ENCODE data around the gene STARD13.

STARD13 gene

DNA sequence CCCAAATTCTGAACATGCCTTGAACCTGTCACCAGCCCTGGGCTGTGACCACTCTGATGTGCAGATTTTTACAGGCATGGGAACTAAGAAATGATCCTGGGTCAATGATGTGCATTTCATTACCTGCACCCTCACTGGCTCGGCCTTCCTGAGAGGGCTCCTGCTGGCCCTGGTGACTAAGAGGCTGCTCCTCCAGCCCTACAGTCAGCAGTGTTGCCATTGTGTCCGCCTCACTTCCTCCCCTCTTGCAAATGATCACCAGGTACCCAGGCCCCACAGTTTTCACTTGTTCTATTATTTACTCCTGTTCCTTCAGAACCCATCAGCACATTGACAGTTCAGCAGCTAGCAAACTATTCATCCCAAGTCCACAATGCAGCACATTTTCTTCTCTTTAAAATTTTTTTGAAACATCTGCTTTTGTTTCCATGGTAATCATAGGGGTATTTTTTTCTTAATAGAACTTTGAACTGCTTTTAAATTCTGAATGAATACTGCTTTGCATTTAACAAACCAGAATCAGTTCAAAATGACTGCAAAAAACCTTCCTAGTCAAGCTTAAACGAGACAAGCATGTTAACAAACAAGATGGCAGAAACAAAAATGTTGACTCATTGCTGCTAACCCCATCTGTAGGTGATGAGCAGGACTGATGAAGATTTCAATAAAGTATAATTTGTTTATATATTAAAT, 29.3 kb downstream of the STARD13 start:
- no peak overlapping the region for H4K8ac ChIP-seq (ENCODE audit: low read length)
- no peak for DNase-seq
- no peak overlapping the region for H2BK12ac ChIP-seq (ENCODE audit: low read length in 2 of 2)
- peaks cover 0 to 2% of the 10 kb centered on the region in 2 experiments for H3K36me3 ChIP-seq (ENCODE audit: control insufficient read depth in 1 of 2, insufficient read depth in 2 of 2, low read depth in 1 of 2, low read length in 2 of 2)
- no peak overlapping the region for H3K23ac ChIP-seq (ENCODE audit: low read length in 2 of 2)
- H2BK15ac ChIP-seq (ENCODE audit: low read depth, poor library complexity, severe bottlenecking) = no peak overlapping the region
- no peak overlapping the region for H3K14ac ChIP-seq (ENCODE audit: low read length in 2 of 2)
- H3K4me3 ChIP-seq (ENCODE audit: insufficient read depth in 1 of 2, low read depth in 1 of 2, low read length in 2 of 2) = no peak overlapping the region
- H2AFZ ChIP-seq (ENCODE audit: low read depth, low read length) = no peak overlapping the region
- H3K9ac ChIP-seq (ENCODE audit: low read length) = no peak overlapping the region
- peaks cover 18% of the 10 kb centered on the region for H3K79me1 ChIP-seq (replicated peaks; ENCODE audit: low read length, poor library complexity, severe bottlenecking)
- no peak overlapping the region for H2BK120ac ChIP-seq (ENCODE audit: low read depth, low read length)
- no peak overlapping the region for H3K4ac ChIP-seq (ENCODE audit: low read depth in 1 of 2, low read length in 2 of 2)
- 98% methylated on average over 2 of the region's 3 CpGs for WGBS
- peak overlapping the region in 1 of 2 experiments; percentile 6 for H3K18ac ChIP-seq (ENCODE audit: low read depth in 1 of 2, low read length in 2 of 2)
- H4K91ac ChIP-seq (ENCODE audit: low read length) = no peak overlapping the region
- no peak overlapping the region for H3K27ac ChIP-seq (ENCODE audit: low read length, poor library complexity, severe bottlenecking)
- H2AK5ac ChIP-seq (ENCODE audit: low read length, severe bottlenecking) = no peak overlapping the region
- peaks cover 5% of the 10 kb centered on the region for H3K4me1 ChIP-seq (ENCODE audit: control insufficient read depth, insufficient read depth, low read depth, low read length)
- H2BK5ac ChIP-seq (ENCODE audit: low read depth, low read length, poor library complexity, severe bottlenecking) = no peak overlapping the region
- H3K4me2 ChIP-seq (ENCODE audit: low read length, poor library complexity, severe bottlenecking) = no peak overlapping the region
- H3K27me3 ChIP-seq (ENCODE audit: control insufficient read depth in 1 of 2, insufficient read depth in 1 of 2, low read length in 2 of 2) = no peaks in the 10 kb centered on the region
- no peaks in the 10 kb centered on the region for H3K9me3 ChIP-seq (ENCODE audit: control insufficient read depth, low read length)

DNA sequence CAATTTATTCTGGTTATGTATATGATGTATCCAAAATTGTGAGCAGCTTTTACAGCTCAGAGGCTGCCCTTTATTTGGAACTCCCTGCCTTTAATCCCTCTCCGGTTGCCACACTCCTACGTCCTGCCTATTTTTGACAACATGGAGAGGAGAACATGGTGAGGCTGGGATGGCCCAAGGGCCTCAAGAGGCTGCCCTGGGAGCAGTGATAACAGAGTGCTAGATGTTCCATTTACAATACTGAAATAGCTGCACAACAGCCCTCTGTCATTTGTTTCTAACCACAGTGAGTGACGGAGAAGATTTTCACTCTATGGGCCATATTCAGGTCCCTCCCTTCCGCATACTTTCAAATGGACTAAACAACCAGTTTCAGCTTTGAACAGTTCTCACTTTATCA, 33.4 kb downstream of the STARD13 start:
- no peak for DNase-seq
- H3K79me1 ChIP-seq (replicated peaks; ENCODE audit: low read length, poor library complexity, severe bottlenecking) = peaks cover 13% of the 10 kb centered on the region
- no peak overlapping the region for H4K8ac ChIP-seq (ENCODE audit: low read length)
- peak overlapping the region in 1 of 2 experiments; percentile 53 for H3K14ac ChIP-seq (ENCODE audit: low read length in 2 of 2)
- peak overlapping the region in 1 of 2 experiments; percentile 54 for H3K18ac ChIP-seq (ENCODE audit: low read depth in 1 of 2, low read length in 2 of 2)
- no peaks in the 10 kb centered on the region for H3K27me3 ChIP-seq (ENCODE audit: control insufficient read depth in 1 of 2, insufficient read depth in 1 of 2, low read length in 2 of 2)
- no peak overlapping the region for H3K23ac ChIP-seq (ENCODE audit: low read length in 2 of 2)
- peaks cover 6% of the 10 kb centered on the region for H3K4me1 ChIP-seq (ENCODE audit: control insufficient read depth, insufficient read depth, low read depth, low read length)
- peak overlapping the region; percentile 86 for H3K27ac ChIP-seq (ENCODE audit: low read length, poor library complexity, severe bottlenecking)
- no peak overlapping the region for H4K91ac ChIP-seq (ENCODE audit: low read length)
- H2AK5ac ChIP-seq (ENCODE audit: low read length, severe bottlenecking) = peak overlapping the region; percentile 90
- H2AFZ ChIP-seq (ENCODE audit: low read depth, low read length) = no peak overlapping the region
- no peaks in the 10 kb centered on the region for H3K9me3 ChIP-seq (ENCODE audit: control insufficient read depth, low read length)
- no peak overlapping the region for H2BK15ac ChIP-seq (ENCODE audit: low read depth, poor library complexity, severe bottlenecking)
- H2BK5ac ChIP-seq (ENCODE audit: low read depth, low read length, poor library complexity, severe bottlenecking) = peak overlapping the region; percentile 68
- H2BK120ac ChIP-seq (ENCODE audit: low read depth, low read length) = no peak overlapping the region
- no peak overlapping the region for H3K4me2 ChIP-seq (ENCODE audit: low read length, poor library complexity, severe bottlenecking)
- no peak overlapping the region for H3K4me3 ChIP-seq (ENCODE audit: insufficient read depth in 1 of 2, low read depth in 1 of 2, low read length in 2 of 2)
- peak overlapping the region in 1 of 2 experiments; percentile 45 for H2BK12ac ChIP-seq (ENCODE audit: low read length in 2 of 2)
- peak overlapping the region in 1 of 2 experiments; percentile 52 for H3K4ac ChIP-seq (ENCODE audit: low read depth in 1 of 2, low read length in 2 of 2)
- no peak overlapping the region for H3K9ac ChIP-seq (ENCODE audit: low read length)
- H3K36me3 ChIP-seq (ENCODE audit: control insufficient read depth in 1 of 2, insufficient read depth in 2 of 2, low read depth in 1 of 2, low read length in 2 of 2) = peaks cover 0 to 2% of the 10 kb centered on the region in 2 experiments
- WGBS = 65% methylated on average over 4 of the region's 4 CpGs

DNA sequence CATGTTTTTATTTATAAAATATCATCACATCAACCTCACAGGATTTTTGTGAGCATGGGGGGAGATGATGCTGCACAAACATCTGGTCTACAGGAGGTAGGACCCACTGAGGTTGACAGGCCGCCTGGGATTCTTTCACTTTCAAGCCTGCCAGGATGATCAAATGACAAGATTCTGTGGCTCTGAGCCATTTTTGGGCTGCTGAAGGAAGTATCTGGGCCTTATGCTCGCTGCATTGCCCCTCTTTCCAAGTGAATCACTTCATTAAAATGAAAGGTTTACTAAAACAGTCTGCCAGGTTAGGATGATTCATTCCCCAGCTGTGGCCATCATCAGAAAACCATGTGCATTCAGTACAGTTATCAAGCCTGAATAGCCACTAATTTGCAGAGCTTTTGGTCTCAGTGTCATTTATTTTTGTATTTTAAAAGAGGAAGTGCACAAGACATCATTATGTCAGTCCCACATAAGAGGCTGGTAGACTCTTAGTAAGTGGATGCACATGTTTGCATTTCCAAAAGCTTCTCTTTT, 34.4 kb downstream of the STARD13 start:
- peak overlapping the region; percentile 96 for H3K27ac ChIP-seq (ENCODE audit: low read length, poor library complexity, severe bottlenecking)
- H4K8ac ChIP-seq (ENCODE audit: low read length) = no peak overlapping the region
- no peaks in the 10 kb centered on the region for H3K9me3 ChIP-seq (ENCODE audit: control insufficient read depth, low read length)
- no peak overlapping the region for H2AK5ac ChIP-seq (ENCODE audit: low read length, severe bottlenecking)
- no peak overlapping the region for H4K91ac ChIP-seq (ENCODE audit: low read length)
- peak overlapping the region; percentile 33 for H3K4me2 ChIP-seq (ENCODE audit: low read length, poor library complexity, severe bottlenecking)
- H3K18ac ChIP-seq (ENCODE audit: low read depth in 1 of 2, low read length in 2 of 2) = no peak overlapping the region
- peak overlapping the region; percentile 25 for H3K9ac ChIP-seq (ENCODE audit: low read length)
- 0% methylated on average over 2 of the region's 2 CpGs for WGBS
- peak; percentile 88 for DNase-seq
- no peak overlapping the region for H2BK15ac ChIP-seq (ENCODE audit: low read depth, poor library complexity, severe bottlenecking)
- no peak overlapping the region for H2BK120ac ChIP-seq (ENCODE audit: low read depth, low read length)
- H2AFZ ChIP-seq (ENCODE audit: low read depth, low read length) = no peak overlapping the region
- peaks cover 14% of the 10 kb centered on the region for H3K79me1 ChIP-seq (replicated peaks; ENCODE audit: low read length, poor library complexity, severe bottlenecking)
- H3K4ac ChIP-seq (ENCODE audit: low read depth in 1 of 2, low read length in 2 of 2) = no peak overlapping the region
- H2BK5ac ChIP-seq (ENCODE audit: low read depth, low read length, poor library complexity, severe bottlenecking) = no peak overlapping the region
- peaks cover 6% of the 10 kb centered on the region for H3K4me1 ChIP-seq (ENCODE audit: control insufficient read depth, insufficient read depth, low read depth, low read length)
- no peak overlapping the region for H2BK12ac ChIP-seq (ENCODE audit: low read length in 2 of 2)
- H3K36me3 ChIP-seq (ENCODE audit: control insufficient read depth in 1 of 2, insufficient read depth in 2 of 2, low read depth in 1 of 2, low read length in 2 of 2) = peaks cover 0 to 2% of the 10 kb centered on the region in 2 experiments
- no peaks in the 10 kb centered on the region for H3K27me3 ChIP-seq (ENCODE audit: control insufficient read depth in 1 of 2, insufficient read depth in 1 of 2, low read length in 2 of 2)
- peak overlapping the region in 1 of 2 experiments; percentile 14 for H3K4me3 ChIP-seq (ENCODE audit: insufficient read depth in 1 of 2, low read depth in 1 of 2, low read length in 2 of 2)
- H3K23ac ChIP-seq (ENCODE audit: low read length in 2 of 2) = no peak overlapping the region
- no peak overlapping the region for H3K14ac ChIP-seq (ENCODE audit: low read length in 2 of 2)

DNA sequence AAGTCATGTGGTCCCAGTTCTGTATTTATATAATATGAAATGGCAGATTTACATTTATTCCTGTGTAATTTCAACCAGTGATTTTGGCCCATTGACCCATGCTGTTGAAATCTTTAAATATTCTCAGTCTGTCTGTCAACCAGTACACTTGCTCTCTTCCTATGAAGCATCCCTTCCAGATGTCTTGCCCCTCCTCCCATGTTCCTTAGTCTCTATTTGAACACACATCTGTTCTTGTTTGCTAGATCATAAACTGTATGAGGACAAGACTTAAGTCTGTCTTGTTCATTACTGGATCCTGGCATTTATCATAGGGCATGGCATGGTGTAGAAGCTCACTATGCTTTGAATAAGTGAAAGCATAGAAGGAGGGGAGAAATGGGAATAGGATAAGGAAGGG, 34.9 kb downstream of the STARD13 start:
- no peak overlapping the region for H3K4ac ChIP-seq (ENCODE audit: low read depth in 1 of 2, low read length in 2 of 2)

More for the DNA sequence above, 34.9 kb downstream of the STARD13 start:
- no peak overlapping the region for H3K23ac ChIP-seq (ENCODE audit: low read length in 2 of 2)
- peak overlapping the region in 1 of 2 experiments; percentile 28 for H3K18ac ChIP-seq (ENCODE audit: low read depth in 1 of 2, low read length in 2 of 2)
- H2AK5ac ChIP-seq (ENCODE audit: low read length, severe bottlenecking) = peak overlapping the region; percentile 85
- H2AFZ ChIP-seq (ENCODE audit: low read depth, low read length) = no peak overlapping the region
- no peak for DNase-seq
- peak overlapping the region in 1 of 2 experiments; percentile 75 for H2BK12ac ChIP-seq (ENCODE audit: low read length in 2 of 2)
- H3K9me3 ChIP-seq (ENCODE audit: control insufficient read depth, low read length) = no peaks in the 10 kb centered on the region
- no peak overlapping the region for H2BK15ac ChIP-seq (ENCODE audit: low read depth, poor library complexity, severe bottlenecking)
- H3K27me3 ChIP-seq (ENCODE audit: control insufficient read depth in 1 of 2, insufficient read depth in 1 of 2, low read length in 2 of 2) = no peaks in the 10 kb centered on the region
- peaks cover 15% of the 10 kb centered on the region for H3K79me1 ChIP-seq (replicated peaks; ENCODE audit: low read length, poor library complexity, severe bottlenecking)
- H2BK120ac ChIP-seq (ENCODE audit: low read depth, low read length) = no peak overlapping the region
- no peak overlapping the region for H2BK5ac ChIP-seq (ENCODE audit: low read depth, low read length, poor library complexity, severe bottlenecking)
- no peak overlapping the region for H4K91ac ChIP-seq (ENCODE audit: low read length)
- H3K36me3 ChIP-seq (ENCODE audit: control insufficient read depth in 1 of 2, insufficient read depth in 2 of 2, low read depth in 1 of 2, low read length in 2 of 2) = peaks cover 0 to 2% of the 10 kb centered on the region in 2 experiments
- H4K8ac ChIP-seq (ENCODE audit: low read length) = no peak overlapping the region
- H3K9ac ChIP-seq (ENCODE audit: low read length) = peak overlapping the region; percentile 25
- no peak overlapping the region for H3K4me3 ChIP-seq (ENCODE audit: insufficient read depth in 1 of 2, low read depth in 1 of 2, low read length in 2 of 2)
- peaks cover 3% of the 10 kb centered on the region for H3K4me1 ChIP-seq (ENCODE audit: control insufficient read depth, insufficient read depth, low read depth, low read length)
- H3K4me2 ChIP-seq (ENCODE audit: low read length, poor library complexity, severe bottlenecking) = no peak overlapping the region
- H3K14ac ChIP-seq (ENCODE audit: low read length in 2 of 2) = no peak overlapping the region
- H3K27ac ChIP-seq (ENCODE audit: low read length, poor library complexity, severe bottlenecking) = peak overlapping the region; percentile 96
